Gastrocnemius medialis (tissue), 4 donors: ENCODE results near the gene TMEM185A.

Source experiments
- CTCF ChIP-seq, 5 experiments: fragments of 450-650 bp in 3 of 5; fragments of 200-600 bp in 2 of 5; sonication (generic) in 2 of 5; IDR thresholded peaks in 4 of 5; conservative IDR thresholded peaks in 1 of 5; 1 replicate in 4 of 5; 2 replicates in 1 of 5; pipeline ENCODE4 v1.5.1; 2016 to 2019; ENCODE audit warnings: antibody characterized with exemption in 5 of 5, mild to moderate bottlenecking in 3 of 5, moderate library complexity in 3 of 5
- POLR2A ChIP-seq, 2 donors: fragments of 450-650 bp; IDR thresholded peaks; one replicate each; pipeline ENCODE4 v1.6.1; 2017; ENCODE audit warnings: antibody characterized with exemption in 2 of 2, mild to moderate bottlenecking in 2 of 2, moderate library complexity in 2 of 2

- TF ChIP-seq CTCF (IDR thresholded peaks at IDR 0.05 in 4 of 5, conservative IDR thresholded peaks at IDR 0.05 in 1 of 5), result no peak
- no peak for TF ChIP-seq POLR2A (IDR thresholded peaks at IDR 0.05)
Observed at GRCh38 chrX:149569770-149570169, 61.8 kb downstream of the TMEM185A start.
